Neutrophil (primary cell): ENCODE data around the gene BICRA.

Experiments
- H3K27ac ChIP-seq: fragments of 200-600 bp; sonication (generic); 2 replicates; pipeline ENCODE4 v1.5.1; 2016; ENCODE audit warnings: mild to moderate bottlenecking, moderate library complexity
- H3K27me3 ChIP-seq: fragments of 200-600 bp; sonication (generic); 2 replicates; pipeline ENCODE4 v1.6.0; 2016; ENCODE audit warnings: mild to moderate bottlenecking
- H3K36me3 ChIP-seq: fragments of 200-600 bp; sonication (generic); 2 replicates; pipeline ENCODE4 v1.5.1; 2017
- H3K4me1 ChIP-seq, 2 experiments: fragments of 200-600 bp in 1 of 2; sonication (generic) in 1 of 2; 1 replicate in 1 of 2; 2 replicates in 1 of 2; pipeline versions ENCODE4 v1.5.1 to v1.6.1; 2013 to 2016; ENCODE audit warnings: low read depth in 1 of 2, low read length in 1 of 2, mild to moderate bottlenecking in 1 of 2, moderate library complexity in 1 of 2; ENCODE audit not compliant: control insufficient read depth in 1 of 2, insufficient read depth in 1 of 2
- H3K4me3 ChIP-seq, 2 experiments: fragments of 200-600 bp in 1 of 2; sonication (generic) in 1 of 2; 1 replicate in 1 of 2; 2 replicates in 1 of 2; pipeline ENCODE4 v1.5.1; 2013 to 2016; ENCODE audit warnings: low read depth in 1 of 2, low read length in 1 of 2, mild to moderate bottlenecking in 1 of 2, moderate library complexity in 1 of 2
- H3K9me3 ChIP-seq: fragments of 200-600 bp; sonication (generic); 2 replicates; pipeline ENCODE4 v1.5.1; 2016
- TF ChIP-seq, protein P1 (sequence below): fragments of 200-600 bp; sonication (generic); IDR thresholded peaks from 2 replicates; pipeline ENCODE4 v1.5.1; 2016; ENCODE audit warnings: antibody characterized with exemption

The BICRA gene

DNA sequence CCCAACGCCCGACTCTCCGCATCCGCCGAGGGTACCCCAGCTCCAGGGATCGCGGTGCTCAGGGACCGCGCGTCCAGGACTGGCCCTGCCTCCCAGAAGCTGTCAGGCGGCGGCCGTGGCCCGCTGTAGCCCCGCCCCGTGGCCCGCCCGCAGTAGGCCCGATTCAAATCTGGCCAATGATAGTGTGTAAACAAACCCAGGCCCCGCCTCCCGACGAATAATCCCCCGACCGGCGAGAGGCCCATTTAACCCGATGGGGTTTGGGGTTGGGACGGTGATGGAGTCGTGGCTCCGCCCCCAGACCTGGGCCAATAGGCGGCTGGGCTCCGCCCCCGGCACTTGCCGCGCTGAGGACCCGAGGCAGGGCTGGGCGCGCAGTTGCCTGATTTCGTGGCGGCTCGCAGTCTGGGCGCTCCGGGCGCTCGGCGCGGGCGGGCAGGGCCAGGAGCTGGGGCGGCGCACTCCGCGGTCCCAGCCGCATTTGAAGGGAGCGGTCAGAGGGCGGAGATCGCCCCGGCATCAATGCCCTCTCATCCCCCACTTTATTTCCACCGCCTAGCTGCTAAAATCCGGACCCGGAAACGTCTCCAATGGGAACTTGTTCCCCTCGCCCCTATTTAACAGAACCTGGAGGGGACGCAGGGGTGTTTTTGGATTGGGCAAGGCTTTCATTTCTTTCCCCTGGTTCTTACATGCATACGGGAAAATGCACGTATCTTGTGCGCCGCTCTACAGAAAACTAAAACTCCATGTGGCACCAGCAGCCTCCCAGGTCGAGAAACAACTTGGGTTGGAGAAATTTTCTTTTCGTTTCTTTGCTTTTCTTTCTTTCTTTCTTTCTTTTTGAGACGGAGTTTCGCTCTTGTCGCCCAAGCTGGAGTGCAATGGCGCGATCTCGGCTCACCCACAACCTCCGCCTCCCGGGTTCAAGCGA lies 8.4 kb upstream of the BICRA start:
- TF ChIP-seq, protein P1, sequence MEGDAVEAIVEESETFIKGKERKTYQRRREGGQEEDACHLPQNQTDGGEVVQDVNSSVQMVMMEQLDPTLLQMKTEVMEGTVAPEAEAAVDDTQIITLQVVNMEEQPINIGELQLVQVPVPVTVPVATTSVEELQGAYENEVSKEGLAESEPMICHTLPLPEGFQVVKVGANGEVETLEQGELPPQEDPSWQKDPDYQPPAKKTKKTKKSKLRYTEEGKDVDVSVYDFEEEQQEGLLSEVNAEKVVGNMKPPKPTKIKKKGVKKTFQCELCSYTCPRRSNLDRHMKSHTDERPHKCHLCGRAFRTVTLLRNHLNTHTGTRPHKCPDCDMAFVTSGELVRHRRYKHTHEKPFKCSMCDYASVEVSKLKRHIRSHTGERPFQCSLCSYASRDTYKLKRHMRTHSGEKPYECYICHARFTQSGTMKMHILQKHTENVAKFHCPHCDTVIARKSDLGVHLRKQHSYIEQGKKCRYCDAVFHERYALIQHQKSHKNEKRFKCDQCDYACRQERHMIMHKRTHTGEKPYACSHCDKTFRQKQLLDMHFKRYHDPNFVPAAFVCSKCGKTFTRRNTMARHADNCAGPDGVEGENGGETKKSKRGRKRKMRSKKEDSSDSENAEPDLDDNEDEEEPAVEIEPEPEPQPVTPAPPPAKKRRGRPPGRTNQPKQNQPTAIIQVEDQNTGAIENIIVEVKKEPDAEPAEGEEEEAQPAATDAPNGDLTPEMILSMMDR: peak; percentile 46
- peaks cover 65% of the 10 kb centered on the region for H3K27me3 ChIP-seq
- no peaks in the 10 kb centered on the region for H3K9me3 ChIP-seq
- H3K36me3 ChIP-seq: no peaks in the 10 kb centered on the region
- peak overlapping the region; percentile 58 to 70 for H3K4me3 ChIP-seq
- H3K4me1 ChIP-seq: peaks cover 34 to 36% of the 10 kb centered on the region in 2 experiments
- H3K27ac ChIP-seq: peak overlapping the region; percentile 85

DNA sequence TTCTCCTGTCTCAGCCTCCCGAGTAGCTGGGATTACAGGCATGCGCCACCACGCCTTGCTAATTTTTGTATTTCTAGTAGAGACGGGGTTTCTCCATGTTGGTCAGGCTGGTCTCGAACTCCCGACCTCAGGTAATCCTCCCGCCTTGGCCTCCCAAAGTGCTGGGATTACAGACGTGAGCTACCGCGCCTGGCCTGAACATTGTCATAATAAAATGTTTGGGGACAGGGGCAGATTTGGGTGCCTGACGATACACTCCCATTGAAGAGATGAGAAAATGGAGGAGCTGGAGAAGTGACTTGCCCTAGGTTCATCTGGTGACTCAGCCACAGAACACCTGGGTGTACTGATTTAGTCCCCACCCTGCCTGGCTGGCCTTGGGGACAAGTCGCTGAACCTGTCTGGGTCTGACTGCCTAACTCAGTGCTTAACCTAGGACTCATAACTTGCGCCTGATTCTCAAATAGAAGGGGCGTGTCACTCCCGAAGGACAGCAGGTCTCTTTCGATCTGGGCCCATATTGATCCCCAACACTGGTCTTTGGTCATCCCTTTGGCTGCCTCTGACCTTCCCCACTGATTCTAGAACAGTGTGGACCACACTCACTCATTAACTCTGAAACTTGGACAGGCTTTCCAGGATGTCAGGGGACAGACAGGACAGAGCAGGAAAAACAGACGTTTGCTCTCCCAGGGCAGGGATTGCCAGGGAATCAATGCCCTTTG lies 7.6 kb upstream of the BICRA start:
- Histone ChIP-seq H3K4me1 (peaks cover 28 to 30% of the 10 kb centered on the region in 2 experiments), H3K4me3 (peak overlapping the region; percentile 58 to 70), H3K9me3 (no peaks in the 10 kb centered on the region), H3K36me3 (no peaks in the 10 kb centered on the region), H3K27me3 (peaks cover 69% of the 10 kb centered on the region), H3K27ac (peak overlapping the region; percentile 85)
- TF ChIP-seq, protein P1: no peak

DNA sequence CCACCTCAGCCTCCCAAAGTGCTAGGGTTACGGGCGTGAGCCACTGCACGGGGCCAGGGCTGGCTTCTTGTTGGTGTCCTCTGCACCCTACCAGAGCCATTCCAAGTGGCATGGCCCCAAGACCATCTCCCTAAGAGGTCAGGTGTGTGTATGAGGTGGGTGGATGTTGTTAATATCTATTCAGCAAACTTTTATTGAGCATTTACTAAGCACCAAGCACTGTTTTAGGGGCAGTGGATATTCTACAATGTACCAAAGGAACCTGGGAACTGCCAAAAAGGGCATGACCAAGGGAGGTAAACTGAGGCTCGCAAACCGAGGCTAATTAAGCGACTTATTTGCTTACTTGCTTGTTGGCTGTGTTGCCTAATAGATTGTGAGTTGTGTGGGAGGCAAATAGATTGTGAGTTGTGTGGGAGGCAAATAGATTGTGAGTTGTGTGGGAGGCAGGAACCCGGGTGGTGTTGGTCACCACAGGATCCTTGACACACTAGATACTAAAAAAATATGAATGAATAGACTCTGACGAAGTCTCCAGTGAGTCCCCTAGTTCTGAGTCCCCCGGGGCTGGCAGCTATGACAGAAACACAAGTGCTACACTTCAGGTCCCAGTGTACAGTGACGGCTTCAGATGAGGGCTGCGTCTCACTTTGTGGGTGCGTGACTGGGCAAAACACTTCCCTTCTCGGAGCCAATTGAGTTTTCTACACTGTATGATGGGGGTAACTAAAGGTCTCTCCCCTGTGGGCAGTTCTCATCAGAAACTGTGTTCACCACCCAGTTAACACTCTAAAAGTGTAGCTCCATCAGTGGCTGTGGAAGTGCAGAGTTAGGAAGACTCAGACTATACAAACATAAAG lies 5.0 kb upstream of the BICRA start:
- H3K4me1 ChIP-seq: peaks cover 35 to 36% of the 10 kb centered on the region in 2 experiments
- TF ChIP-seq, protein P1: no peak

DNA sequence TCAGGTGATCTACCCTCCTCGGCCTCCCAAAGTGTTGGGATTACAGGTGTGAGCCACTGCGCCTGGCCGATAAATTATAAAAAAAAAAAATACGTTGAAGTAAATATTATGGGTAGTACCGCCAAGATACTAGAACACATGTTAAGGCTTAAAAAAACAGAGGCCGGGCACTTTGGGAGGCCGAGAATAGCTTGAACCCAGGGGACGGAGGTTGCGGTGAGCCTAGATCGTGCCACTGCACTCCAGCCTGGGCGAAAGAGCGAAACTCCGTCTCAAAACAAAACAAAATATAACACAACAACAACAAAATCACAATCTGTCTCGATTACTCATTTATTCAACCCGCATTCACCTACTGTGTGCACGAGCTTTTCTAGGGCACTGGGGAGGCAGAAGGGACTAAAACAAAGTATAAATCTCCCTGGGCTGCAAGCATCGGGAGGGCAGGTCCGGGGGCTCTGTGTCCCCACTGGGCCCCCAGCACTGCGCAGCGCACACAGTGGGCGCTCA lies 1.3 kb upstream of the BICRA start:
- TF ChIP-seq, protein P1: no peak
- H3K4me3 ChIP-seq: peak overlapping the region; percentile 94 to 96
- no peaks in the 10 kb centered on the region for H3K36me3 ChIP-seq
- H3K27ac ChIP-seq: peak overlapping the region; percentile 89
- H3K27me3 ChIP-seq: peaks cover 32% of the 10 kb centered on the region
- peaks cover 32 to 35% of the 10 kb centered on the region in 2 experiments for H3K4me1 ChIP-seq
- H3K9me3 ChIP-seq: no peaks in the 10 kb centered on the region

More for the DNA sequence above, 5.0 kb upstream of the BICRA start:
- Histone ChIP-seq H3K4me3 (no peak overlapping the region), H3K27ac (no peak overlapping the region), H3K27me3 (peaks cover 55% of the 10 kb centered on the region), H3K9me3 (no peaks in the 10 kb centered on the region), H3K36me3 (no peaks in the 10 kb centered on the region)
